Stimulated activated effector memory CD8-positive, alpha-beta T cell treated with anti-CD3 and anti-CD28 coated beads, Interleukin-12 subunit alpha, Interleukin-12 subunit beta, amount 100 ng/mL, for 72 hours (primary cell): ENCODE results near the gene TTLL10.
A peak's percentile ranks its signal among the peaks of the same experiment; 100 is the strongest.
"Not testable (repeated sequence)": the region's sequence is repeated elsewhere in the genome, so short reads cannot be mapped to it uniquely, and the experiment has no call there.

ENCODE experiments used
- ATAC-seq: fragments of 150-1000 bp; cut with Tn5 transposase; 2 replicates; pipeline ENCODE4 v1.10.0; 2021
- DNase-seq, 2 donors: peaks; one replicate each; pipeline ENCODE4 v3.0.0; 2021 to 2022; ENCODE audit warnings: low spot score in 2 of 2
- H3K27ac Mint-ChIP-seq: one replicate; pipeline ENCODE4 v1.8.0; 2022; ENCODE audit warnings: mild to moderate bottlenecking, mixed read lengths
- H3K36me3 Mint-ChIP-seq: one replicate; pipeline ENCODE4 v1.8.0; 2022; ENCODE audit warnings: mild to moderate bottlenecking, mixed read lengths
- H3K4me1 Mint-ChIP-seq: one replicate; pipeline ENCODE4 v1.8.0; 2022; ENCODE audit warnings: mixed read lengths
- H3K4me3 Mint-ChIP-seq: one replicate; pipeline ENCODE4 v1.8.0; 2022; ENCODE audit warnings: mild to moderate bottlenecking, mixed read lengths
- H3K9me3 Mint-ChIP-seq: one replicate; pipeline ENCODE4 v1.8.0; 2022; ENCODE audit warnings: mixed read lengths

The TTLL10 gene

DNA sequence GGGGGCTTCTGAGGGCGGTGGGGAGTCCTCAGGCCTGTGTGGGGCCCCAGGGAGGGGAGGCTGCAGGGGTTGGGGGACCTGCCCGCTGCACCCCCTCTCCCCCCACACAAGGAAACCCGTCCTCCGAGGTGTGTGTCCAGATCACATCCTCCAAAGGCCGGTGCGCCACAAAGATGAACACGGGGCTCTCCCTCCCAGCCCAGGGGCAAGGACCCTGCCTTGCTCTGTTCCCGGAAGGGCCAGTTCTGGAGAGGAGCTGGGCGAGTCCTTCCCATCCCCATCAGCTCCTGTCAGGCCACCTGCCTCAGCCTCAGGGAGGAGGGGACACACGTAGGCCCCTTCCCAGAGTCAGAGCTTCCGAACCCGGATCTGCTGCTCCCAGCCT, 2.5 kb upstream of the TTLL10 start:
- H3K4me3 Mint-ChIP-seq = no peak overlapping the region

DNA sequence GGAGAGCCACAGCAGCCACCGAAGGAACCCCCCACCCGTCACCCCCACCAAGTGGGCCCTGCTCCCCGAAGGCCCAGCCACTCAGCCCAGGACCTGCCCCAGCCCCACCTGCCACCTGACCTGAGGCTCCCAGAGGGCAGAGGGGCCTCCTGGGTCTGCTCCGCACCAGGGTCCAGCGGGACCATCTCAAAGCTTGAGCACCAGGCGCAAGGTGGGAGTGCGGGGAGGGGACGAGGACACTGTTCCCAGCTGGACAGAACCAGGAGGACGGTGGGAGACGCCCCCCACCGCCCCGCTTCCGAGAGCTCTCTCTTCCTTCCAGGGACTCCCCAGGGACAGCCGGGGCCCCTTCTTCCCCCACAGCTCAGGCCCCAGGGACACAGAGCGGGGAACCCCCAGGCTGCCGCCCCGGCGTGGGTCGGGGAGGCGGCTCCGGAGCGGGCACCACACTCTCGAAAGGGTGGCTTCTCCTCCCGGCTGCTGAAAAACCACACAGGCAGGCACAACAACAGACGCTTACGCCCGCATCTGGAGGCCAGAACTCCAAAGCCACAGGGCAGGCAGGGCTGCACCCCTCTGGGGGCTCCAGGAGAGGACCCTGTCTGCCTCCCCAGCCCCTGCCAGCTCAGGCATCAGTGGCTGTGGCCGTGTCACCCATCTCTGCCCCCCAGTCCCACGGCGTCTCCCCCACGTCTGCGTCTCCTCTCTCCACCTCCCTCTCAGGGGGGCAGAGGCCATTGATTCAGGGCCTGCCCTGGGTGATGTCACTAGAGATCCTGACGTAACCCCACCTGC, 1.9 kb upstream of the TTLL10 start:
- no peaks in the 10 kb centered on the region for H3K9me3 Mint-ChIP-seq
- ATAC-seq (peak; percentile 68), DNase-seq (no peak)
- H3K27ac Mint-ChIP-seq = peak overlapping the region; percentile 58
- peaks cover 12% of the 10 kb centered on the region for H3K4me1 Mint-ChIP-seq
- H3K4me3 Mint-ChIP-seq = peak overlapping the region; percentile 51
- H3K36me3 Mint-ChIP-seq = no peaks in the 10 kb centered on the region

More for the DNA sequence above, 2.5 kb upstream of the TTLL10 start:
- Mint-ChIP-seq H3K27ac (no peak overlapping the region), H3K9me3 (no peaks in the 10 kb centered on the region), H3K4me1 (peaks cover 12% of the 10 kb centered on the region), H3K36me3 (no peaks in the 10 kb centered on the region)
- DNase-seq = no peak
- ATAC-seq = no peak

DNA sequence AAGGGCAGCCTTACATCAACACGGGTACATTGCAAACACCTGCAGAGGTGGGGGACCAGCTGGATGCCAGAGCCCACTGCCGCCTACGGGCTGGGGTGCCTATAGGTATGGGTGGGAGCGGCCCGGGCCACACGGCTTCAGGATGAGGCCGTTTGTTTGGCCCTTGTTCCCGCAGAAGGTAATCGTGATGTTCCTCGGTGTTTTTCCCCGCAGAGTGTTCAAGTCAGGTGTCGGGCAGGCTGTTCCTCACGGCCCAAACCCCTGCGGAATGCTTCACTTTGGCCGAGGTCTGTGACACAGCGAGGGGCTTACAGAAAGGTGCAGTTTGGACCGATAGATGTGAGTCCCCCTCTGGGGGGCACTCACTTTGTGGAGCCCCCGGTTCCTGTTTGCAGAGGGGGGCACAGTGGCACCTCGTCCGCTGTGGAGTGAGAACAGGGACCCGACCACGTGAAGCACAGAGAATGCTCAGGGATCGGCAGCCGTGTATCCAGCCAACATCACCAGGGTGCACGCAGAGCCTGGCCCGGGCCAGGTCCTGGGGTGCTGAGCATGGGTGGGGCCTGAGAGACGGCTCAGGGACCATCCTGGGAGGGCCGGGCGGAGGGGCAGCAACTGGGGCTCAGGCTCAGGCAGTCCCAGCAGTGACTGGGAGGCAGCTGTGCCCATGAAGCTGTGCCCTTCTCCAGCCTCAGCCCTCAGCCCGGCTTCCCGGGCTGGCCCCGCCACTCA, 453 bp upstream of the TTLL10 start:
- DNase-seq = no peak
- H3K36me3 Mint-ChIP-seq = no peaks in the 10 kb centered on the region
- H3K27ac Mint-ChIP-seq = no peak overlapping the region
- peak; percentile 2 for ATAC-seq
- H3K4me1 Mint-ChIP-seq = peaks cover 12% of the 10 kb centered on the region
- H3K9me3 Mint-ChIP-seq = no peaks in the 10 kb centered on the region
- no peak overlapping the region for H3K4me3 Mint-ChIP-seq

DNA sequence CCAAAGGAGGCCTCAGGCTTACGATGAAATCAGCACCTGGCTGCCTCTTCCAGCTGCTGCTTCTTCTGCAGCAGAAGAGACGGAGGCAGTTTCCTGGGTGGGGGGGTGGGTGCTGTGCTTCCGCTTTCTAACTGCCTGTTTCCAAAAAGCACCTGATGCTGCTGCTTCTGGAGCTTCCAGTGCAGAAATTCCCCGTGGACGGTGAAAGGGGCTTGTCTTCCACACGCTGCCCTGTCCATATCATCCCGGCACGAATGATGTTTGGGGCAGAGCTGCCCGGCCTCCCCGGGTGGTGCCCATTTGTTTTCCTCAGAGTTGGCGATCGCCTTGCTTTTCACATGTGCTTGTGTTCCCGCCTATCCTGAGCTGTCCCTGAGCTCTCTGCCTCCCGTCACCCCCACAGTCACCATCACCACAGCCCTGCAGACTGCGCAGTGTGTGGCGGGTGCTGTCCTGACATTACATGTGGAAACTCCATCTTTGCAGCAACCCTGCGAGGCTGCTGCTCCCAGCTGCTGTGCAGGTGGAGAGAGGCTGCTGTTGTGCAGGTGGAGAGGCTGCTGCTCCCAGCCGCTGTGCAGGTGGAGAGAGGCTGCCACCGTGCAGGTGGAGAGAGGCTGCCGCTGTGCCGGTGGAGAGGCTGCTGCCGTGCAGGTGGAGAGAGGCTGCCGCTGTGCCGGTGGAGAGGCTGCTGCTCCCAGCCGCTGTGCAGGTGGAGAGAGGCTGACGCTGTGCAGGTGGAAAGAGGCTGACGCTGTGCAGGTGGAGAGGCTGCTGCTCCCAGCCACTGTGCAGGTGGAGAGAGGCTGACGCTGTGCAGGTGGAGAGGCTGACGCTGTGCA, 1.8 kb downstream of the TTLL10 start:
- DNase-seq = no peak
- no peaks in the 10 kb centered on the region for H3K36me3 Mint-ChIP-seq
- H3K4me1 Mint-ChIP-seq = peaks cover 7% of the 10 kb centered on the region
- H3K9me3 Mint-ChIP-seq = no peaks in the 10 kb centered on the region
- ATAC-seq = no peak
- no peak overlapping the region for H3K4me3 Mint-ChIP-seq
- H3K27ac Mint-ChIP-seq = no peak overlapping the region

DNA sequence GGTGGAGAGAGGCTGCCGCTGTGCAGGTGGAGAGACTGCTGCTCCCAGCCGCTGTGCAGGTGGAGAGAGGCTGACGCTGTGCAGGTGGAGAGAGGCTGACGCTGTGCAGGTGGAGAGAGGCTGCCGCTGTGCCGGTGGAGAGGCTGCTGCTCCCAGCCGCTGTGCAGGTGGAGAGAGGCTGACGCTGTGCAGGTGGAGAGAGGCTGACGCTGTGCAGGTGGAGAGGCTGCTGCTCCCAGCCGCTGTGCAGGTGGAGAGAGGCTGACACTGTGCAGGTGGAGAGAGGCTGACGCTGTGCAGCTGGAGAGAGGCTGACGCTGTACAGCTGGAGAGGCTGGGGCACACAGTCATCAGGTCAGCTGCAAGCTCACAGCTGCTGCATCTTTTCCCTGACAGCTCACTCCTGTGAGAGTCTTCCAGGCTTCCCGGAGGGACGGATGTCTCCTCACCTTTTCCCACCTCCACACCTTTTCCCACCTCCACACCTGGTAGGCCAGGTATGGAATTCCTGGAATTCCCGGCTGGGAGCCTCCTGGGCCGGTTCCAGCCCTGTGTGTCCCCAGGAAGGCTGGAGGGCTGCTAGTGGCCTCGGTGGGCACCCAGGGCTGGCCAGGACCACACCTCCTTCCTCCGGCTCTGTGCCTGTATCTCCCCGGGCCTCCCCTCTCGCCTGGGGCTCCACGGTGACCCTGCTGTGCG, 2.5 kb downstream of the TTLL10 start:
- not testable (repeated sequence) for H3K4me3 Mint-ChIP-seq, H3K9me3 Mint-ChIP-seq, DNase-seq, H3K36me3 Mint-ChIP-seq, H3K27ac Mint-ChIP-seq, ATAC-seq
- peaks cover 11% of the 10 kb centered on the region for H3K4me1 Mint-ChIP-seq

DNA sequence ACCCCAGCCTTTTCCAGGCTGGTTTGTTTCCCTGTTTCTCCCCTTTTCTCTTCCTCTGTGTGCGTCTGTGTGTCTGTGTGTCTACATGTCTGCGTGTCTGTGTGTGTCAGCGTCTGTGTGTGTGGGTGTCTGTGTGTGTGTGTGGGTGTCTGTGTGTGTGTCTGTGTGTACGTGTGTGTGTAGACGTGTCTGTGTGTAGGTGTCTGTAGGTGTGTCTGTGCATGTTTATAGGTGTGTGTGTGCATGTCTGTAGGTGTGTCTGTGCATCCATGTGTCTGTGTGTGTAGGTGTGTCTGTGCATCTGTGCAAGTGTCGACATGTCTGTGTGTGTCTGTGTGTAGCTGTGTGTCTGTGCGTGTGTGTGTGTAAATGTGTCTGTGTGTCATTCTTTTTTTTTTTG, 3.3 kb downstream of the TTLL10 start:
- no peak overlapping the region for H3K4me3 Mint-ChIP-seq
- H3K9me3 Mint-ChIP-seq = no peaks in the 10 kb centered on the region
- peaks cover 11% of the 10 kb centered on the region for H3K4me1 Mint-ChIP-seq
- H3K36me3 Mint-ChIP-seq = no peaks in the 10 kb centered on the region
- H3K27ac Mint-ChIP-seq = no peak overlapping the region
- ATAC-seq (no peak), DNase-seq (no peak)

DNA sequence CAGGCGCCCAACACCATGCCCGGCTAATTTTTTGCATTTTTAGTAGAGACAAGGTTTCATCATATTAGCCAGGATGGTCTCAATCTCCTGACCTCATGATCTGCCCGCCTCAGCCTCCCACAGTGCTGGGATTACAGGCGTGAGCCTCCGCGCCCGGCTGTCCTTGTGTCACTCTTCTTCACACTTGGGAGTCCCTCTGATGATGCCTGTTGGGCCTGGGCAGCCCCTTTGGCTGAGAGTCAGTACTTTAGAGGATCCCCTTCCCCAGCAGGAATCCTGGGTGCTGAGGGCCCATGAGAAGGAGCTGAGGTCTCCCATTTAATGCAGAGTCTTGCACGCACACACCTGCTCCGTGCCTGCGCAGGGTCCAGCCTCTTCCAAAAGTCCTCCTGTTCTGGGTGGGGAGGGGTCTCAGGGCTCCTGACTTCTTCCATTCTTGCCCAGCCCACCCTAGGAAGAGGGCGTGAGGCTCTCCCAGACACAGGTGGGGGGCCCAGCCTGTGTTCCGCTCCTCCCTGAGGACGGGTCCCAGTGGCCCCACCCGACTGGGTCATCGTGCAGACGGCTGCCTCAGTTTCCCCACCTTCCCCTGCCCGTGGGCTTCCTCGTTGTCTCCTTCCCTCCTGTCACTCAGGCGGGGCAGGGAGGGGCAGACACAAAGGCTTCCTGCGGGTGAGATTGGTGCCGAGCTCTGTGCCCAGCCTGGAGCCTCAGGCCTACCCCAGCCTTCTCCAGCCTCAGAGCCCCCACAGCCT, 3.9 kb downstream of the TTLL10 start:
- H3K4me3 Mint-ChIP-seq = no peak overlapping the region
- no peaks in the 10 kb centered on the region for H3K36me3 Mint-ChIP-seq
- no peak overlapping the region for H3K27ac Mint-ChIP-seq
- peaks cover 6% of the 10 kb centered on the region for H3K4me1 Mint-ChIP-seq
- ATAC-seq (no peak), DNase-seq (no peak)
- no peaks in the 10 kb centered on the region for H3K9me3 Mint-ChIP-seq

DNA sequence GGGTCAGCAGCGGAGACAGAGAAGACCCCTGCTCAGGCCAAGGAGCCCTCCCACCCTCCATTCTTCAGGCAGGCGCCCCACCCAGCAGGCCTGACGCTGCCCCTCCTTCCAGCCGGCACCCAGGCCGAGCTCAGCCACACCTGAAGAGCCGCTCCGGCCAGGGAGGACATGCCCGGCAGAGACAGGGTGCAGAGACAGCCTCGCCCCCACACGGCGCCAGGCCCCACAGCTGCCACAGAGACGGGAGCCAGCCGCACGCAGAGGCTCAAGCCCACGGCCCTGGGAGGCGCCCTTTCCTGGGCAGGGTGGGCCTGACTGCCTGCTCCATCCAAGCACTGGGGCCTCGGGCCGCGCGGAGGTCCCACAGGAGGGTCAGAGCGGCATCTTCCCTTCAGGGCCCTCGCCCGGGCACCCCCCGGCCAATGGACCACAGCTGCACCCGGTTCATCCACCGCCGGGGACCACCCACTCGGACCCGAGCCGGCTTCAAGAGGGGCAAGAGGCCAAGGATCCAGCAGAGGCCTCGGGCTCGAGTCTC, 5.2 kb downstream of the TTLL10 start:
- H3K9me3 Mint-ChIP-seq = no peaks in the 10 kb centered on the region
- ATAC-seq (no peak), DNase-seq (no peak)
- no peak overlapping the region for H3K4me3 Mint-ChIP-seq
- H3K4me1 Mint-ChIP-seq = peaks cover 11% of the 10 kb centered on the region
- no peak overlapping the region for H3K27ac Mint-ChIP-seq
- no peaks in the 10 kb centered on the region for H3K36me3 Mint-ChIP-seq

DNA sequence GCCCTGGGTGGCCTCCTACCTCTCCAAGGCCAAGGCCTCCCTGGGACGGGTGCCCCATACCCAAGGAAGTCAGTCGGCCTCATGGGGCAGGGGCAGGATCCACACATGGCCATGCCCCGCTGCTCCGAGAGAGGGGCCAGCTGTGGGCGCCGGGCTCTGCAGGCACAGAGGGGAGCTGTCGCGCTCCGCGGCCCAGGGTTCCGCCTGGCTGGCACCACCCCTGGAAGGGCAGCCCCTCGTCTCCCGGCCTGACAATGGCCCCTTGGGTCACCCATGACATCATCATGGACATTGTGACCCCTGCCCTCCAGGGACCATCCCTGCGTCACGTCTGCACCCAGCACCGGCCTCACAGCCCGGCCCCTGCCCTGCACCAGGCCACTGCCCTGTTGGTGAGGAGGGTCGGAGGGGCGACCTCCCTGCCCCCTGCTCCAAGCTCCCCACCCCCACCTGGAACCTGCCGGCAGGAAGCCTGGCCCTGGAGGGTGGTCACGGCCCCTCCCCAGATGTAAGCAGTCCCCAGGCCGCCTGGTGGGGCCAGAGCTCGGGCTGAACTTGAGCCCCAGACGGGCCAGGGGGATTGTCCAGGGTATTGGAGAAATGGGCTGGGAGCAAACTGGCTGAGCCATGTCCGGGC, 5.8 kb downstream of the TTLL10 start:
- Mint-ChIP-seq H3K4me3 (no peak overlapping the region), H3K9me3 (no peaks in the 10 kb centered on the region), H3K36me3 (no peaks in the 10 kb centered on the region), H3K27ac (no peak overlapping the region), H3K4me1 (peaks cover 11% of the 10 kb centered on the region)
- DNase-seq (no peak), ATAC-seq (no peak)

DNA sequence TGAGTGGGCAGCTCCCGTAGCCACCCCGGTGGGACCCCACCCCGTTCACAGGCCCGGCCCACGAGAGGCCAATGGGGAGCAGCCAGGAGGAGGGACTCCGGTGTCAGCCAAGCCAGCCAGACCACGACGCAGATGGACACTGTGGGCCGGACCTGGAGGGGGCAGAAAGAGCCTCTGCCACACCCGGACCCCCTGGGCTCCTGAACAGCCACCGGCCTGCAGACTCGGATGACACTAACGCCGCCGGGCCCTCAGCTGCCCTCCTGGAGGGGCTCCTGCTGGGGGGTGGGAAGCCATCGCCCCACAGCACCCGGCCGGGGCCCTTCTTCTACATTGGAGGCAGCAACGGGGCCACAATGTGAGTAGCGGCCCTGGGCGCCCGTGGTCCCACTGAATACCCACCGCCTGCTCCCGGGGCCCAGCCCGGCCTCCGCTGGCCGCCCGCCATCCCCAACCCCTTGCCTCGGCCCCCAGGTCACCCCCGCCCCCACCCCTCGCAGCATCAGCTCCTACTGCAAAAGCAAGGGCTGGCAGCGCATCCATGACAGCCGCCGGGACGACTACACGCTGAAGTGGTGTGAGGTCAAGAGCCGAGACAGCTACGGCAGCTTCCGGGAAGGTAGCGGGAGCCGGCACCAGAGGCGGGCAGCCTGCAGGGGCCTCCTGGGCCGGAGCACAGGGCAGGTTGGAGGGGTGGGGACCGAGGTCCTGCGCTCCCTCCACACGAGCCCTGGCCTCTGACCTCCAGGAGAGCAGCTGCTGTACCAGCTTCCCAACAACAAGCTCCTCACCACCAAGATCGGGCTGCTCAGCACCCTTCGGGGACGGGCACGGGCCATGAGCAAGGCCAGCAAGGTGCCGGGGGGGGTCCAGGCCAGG, 6.5 kb downstream of the TTLL10 start:
- Mint-ChIP-seq H3K36me3 (no peaks in the 10 kb centered on the region), H3K27ac (no peak overlapping the region), H3K4me1 (peaks cover 11% of the 10 kb centered on the region), H3K9me3 (no peaks in the 10 kb centered on the region), H3K4me3 (no peak overlapping the region)
- DNase-seq = no peak
- no peak for ATAC-seq

DNA sequence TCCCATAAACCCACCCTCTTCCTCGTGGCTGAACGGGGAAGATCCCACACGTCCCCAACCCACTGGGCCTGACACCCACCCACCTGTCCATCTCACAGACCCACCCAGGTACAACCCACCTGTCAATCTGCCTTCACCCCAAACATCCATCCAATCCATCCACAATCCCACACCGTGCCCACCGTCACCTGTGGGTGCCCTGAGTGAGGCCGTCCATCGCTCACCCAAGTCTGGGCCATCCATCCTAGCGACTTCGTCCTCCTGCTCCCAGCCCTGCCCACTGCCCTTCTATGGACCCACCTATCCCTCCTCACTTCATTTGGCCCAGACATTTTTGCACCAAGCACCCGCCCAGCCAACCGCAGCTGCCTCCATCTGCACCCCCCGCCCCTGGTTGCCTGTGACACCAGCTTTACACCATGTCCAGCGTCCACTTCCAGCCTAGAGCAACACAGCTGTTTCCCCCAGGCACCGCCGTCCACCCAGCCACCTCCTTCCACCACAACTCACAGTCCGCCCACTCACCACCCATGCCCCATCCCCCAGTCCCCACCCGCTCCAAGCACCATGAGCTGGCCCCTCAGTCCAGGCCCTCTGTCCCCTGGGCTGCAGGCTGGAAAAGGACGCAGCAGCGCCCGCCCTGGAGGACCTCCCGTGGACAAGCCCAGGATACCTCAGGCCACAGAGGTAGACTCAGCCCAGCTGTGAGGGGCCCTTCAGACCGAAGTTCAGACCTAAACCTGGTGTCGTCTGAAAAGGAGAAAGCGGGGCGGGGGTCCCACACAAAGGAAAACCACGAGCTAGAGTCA, 7.7 kb downstream of the TTLL10 start:
- Mint-ChIP-seq H3K9me3 (no peaks in the 10 kb centered on the region), H3K4me3 (no peak overlapping the region), H3K36me3 (no peaks in the 10 kb centered on the region), H3K27ac (no peak overlapping the region), H3K4me1 (peaks cover 11% of the 10 kb centered on the region)
- DNase-seq (no peak), ATAC-seq (no peak)

DNA sequence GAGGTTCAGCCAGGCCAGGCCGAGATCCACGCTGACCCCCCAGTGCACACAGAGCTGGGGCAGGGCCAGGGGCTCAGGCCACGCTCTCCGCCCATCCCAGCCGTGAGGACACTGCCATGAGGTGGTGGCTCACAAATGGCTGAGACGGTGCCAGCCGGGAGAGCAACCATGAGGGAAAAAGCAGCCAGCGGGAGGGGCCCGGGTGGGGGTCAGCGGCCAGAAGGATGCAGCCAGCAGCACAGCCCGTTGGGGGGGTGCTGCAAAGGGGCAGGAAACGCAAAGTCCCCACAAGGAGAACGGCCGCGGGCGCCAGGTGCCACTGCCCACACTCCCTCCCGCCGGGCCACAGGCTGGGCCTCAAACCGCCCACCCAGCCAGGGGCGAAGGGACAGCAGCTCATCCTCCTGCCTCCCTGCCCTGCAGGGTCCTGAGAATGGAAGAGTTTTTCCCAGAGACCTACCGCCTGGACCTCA, 8.3 kb downstream of the TTLL10 start:
- Mint-ChIP-seq H3K9me3 (no peaks in the 10 kb centered on the region), H3K4me1 (peaks cover 11% of the 10 kb centered on the region), H3K4me3 (no peak overlapping the region), H3K36me3 (no peaks in the 10 kb centered on the region), H3K27ac (no peak overlapping the region)
- DNase-seq (no peak), ATAC-seq (no peak)
